Measurements from ENCODE around the gene NR1I2.

The NR1I2 gene

GRCh38 chr3:119779731-119780383 is 2.0 kb upstream of the NR1I2 start:
- DNase-seq (ENCODE audit: low read depth in 2 of 2), result no peak

- no peak for DNase-seq (ENCODE audit: low read depth in 2 of 2)
These were observed 559 bp downstream of the NR1I2 start for GRCh38 chr3:119782460-119782859.

- DNase-seq (ENCODE audit: low read depth in 2 of 2), result no peak
These were observed 1.4 kb downstream of the NR1I2 start for GRCh38 chr3:119783255-119783654.

- DNase-seq (ENCODE audit: low read depth in 2 of 2), result no peak
These were observed 2.0 kb downstream of the NR1I2 start for GRCh38 chr3:119783883-119784282.

- no peak for DNase-seq (ENCODE audit: low read depth in 2 of 2)
These were observed 4.5 kb downstream of the NR1I2 start for GRCh38 chr3:119786409-119786808.

GRCh38 chr3:119790369-119790768 is 8.5 kb downstream of the NR1I2 start:
- no peak for DNase-seq (ENCODE audit: low read depth in 2 of 2)

- no peak for DNase-seq (ENCODE audit: low read depth in 2 of 2)
These were observed 10.4 kb downstream of the NR1I2 start for GRCh38 chr3:119792270-119792669.

- no peak for DNase-seq (ENCODE audit: low read depth in 2 of 2)
These were observed 12.5 kb downstream of the NR1I2 start for GRCh38 chr3:119794401-119794800.

GRCh38 chr3:119794971-119795612 is 13.2 kb downstream of the NR1I2 start:
- DNase-seq (ENCODE audit: low read depth in 2 of 2), result no peak

GRCh38 chr3:119795849-119796248 is 13.9 kb downstream of the NR1I2 start:
- no peak for DNase-seq (ENCODE audit: low read depth in 2 of 2)

GRCh38 chr3:119796368-119796767 is 14.5 kb downstream of the NR1I2 start:
- DNase-seq (ENCODE audit: low read depth in 2 of 2), result no peak

- no peak for DNase-seq (ENCODE audit: low read depth in 2 of 2)
These were observed 14.9 kb downstream of the NR1I2 start for GRCh38 chr3:119796785-119797184.

- DNase-seq (ENCODE audit: low read depth in 2 of 2), result no peak
These were observed 18.9 kb downstream of the NR1I2 start for GRCh38 chr3:119800844-119801243.

GRCh38 chr3:119808244-119808643 is 26.3 kb downstream of the NR1I2 start:
- DNase-seq (ENCODE audit: low read depth in 2 of 2), result no peak

GRCh38 chr3:119808843-119809242 is 26.9 kb downstream of the NR1I2 start:
- DNase-seq (ENCODE audit: low read depth in 2 of 2), result no peak

GRCh38 chr3:119809249-119810017 is 27.5 kb downstream of the NR1I2 start:
- DNase-seq (ENCODE audit: low read depth in 2 of 2), result no peak

GRCh38 chr3:119810018-119810435 is 28.1 kb downstream of the NR1I2 start:
- DNase-seq (ENCODE audit: low read depth in 2 of 2), result peak; percentile 37 to 39

GRCh38 chr3:119812491-119813058 is 30.7 kb downstream of the NR1I2 start:
- DNase-seq (ENCODE audit: low read depth in 2 of 2), result no peak

- DNase-seq (ENCODE audit: low read depth in 2 of 2), result no peak
These were observed 33.8 kb downstream of the NR1I2 start for GRCh38 chr3:119815716-119816115.

- DNase-seq (ENCODE audit: low read depth in 2 of 2), result no peak
These were observed 35.2 kb downstream of the NR1I2 start for GRCh38 chr3:119817071-119817470.

GRCh38 chr3:119817583-119818363 is 35.9 kb downstream of the NR1I2 start:
- no peak for DNase-seq (ENCODE audit: low read depth in 2 of 2)

- DNase-seq (ENCODE audit: low read depth in 2 of 2), result no peak
These were observed 37.0 kb downstream of the NR1I2 start for GRCh38 chr3:119818937-119819336.
